IPS-15b (cell line): ENCODE results near the gene ZKSCAN1.
"Not testable (repeated sequence)": the region's sequence is repeated elsewhere in the genome, so short reads cannot be mapped to it uniquely, and the experiment has no call there.

Experiments used
- H3K27me3 ChIP-seq: one replicate; pipeline ENCODE4 v1.6.1; 2013; ENCODE audit warnings: low read length; ENCODE audit not compliant: control insufficient read depth, insufficient read depth
- H3K36me3 ChIP-seq: one replicate; pipeline ENCODE4 v1.6.1; 2013; ENCODE audit warnings: low read length; ENCODE audit not compliant: control insufficient read depth, insufficient read depth
- H3K4me1 ChIP-seq: one replicate; pipeline ENCODE4 v1.6.1; 2013; ENCODE audit warnings: mild to moderate bottlenecking, low read length; ENCODE audit not compliant: control insufficient read depth, insufficient read depth
- H3K4me3 ChIP-seq: one replicate; pipeline ENCODE4 v1.5.1; 2013; ENCODE audit warnings: low read depth, low read length
- H3K9ac ChIP-seq: one replicate; pipeline ENCODE4 v1.6.1; 2013; ENCODE audit warnings: low read depth, mild to moderate bottlenecking, low read length
- H3K9me3 ChIP-seq: one replicate; pipeline ENCODE4 v1.6.1; 2013; ENCODE audit warnings: mild to moderate bottlenecking, low read length; ENCODE audit not compliant: control insufficient read depth, insufficient read depth

ZKSCAN1 gene

DNA sequence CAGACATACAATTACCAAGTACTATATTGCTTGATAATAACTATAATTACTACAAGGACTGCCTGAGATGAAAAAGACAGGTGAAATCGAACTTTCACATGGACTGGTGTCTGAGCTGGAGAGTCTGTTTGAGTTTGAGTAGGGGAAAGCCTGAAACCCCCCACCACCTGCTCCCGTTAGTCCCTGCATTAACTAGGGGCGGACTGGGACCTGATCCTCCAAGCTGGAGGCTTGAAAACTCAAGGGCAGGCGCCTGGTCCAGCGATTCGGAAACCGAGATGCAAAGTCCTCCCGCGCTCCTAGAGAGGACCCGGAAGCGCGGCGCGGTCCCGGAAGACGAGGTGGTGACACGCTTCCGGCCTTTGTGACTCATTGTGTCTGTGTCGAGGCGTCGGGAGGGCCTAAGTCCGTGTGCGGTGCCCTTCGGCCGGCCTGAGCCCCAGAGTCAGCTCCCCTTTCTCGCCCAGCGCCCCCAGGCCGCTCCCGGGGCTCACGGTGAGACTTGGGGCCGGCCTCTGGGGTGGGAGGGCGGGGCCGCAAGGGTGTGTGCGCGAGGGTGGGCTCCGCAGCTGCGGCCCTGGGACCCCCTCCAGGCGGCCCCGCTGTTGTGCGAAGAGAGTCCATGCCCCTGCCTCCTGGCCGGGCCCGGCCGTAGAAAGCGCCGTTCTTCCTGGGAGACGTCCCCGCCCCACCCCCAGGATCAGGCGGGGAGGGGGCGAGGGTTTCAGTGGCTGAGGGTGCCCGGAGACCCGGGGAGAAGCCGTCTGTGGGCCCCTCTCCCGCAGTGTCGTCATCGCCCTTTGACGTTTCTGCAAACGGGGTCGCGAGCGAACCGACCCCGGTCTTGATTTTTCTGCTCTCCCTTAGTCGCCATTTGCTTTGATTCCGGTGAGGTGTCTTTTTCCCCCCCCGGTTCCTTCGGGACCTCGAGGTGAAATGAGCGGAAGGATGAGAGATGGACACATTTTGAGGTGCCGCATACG, at the start of gene ZKSCAN1:
TSS of gene ZKSCAN1 (plus strand) at position 365 of the 983 bp plus-strand sequence. CDS start 7,911 bp downstream, outside the sequence.
- peak within 1 kb of the TSS; percentile 92 for H3K4me3 ChIP-seq
- peaks cover 4% of the 10 kb centered on the region for H3K4me1 ChIP-seq

DNA sequence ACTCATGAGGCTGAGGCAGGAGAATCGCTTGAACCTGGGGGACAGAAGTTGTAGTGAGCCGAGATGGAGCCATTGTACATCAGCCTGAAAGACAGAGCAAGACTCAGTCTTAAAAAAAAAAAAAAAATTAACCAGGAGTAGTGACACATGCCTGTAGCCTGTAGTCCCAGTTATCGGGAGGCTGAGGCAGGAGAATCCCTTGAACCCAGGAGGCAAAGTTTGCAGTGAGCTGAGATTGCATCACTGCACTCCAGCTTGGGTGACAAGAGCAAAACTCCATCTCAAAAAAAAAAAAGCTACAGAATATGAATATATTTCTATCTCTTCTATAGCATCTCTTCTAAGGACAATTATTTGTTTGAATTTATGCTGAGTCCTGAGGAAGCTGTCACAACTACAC, 46.1 kb upstream of the ZKSCAN1 start:
- Histone ChIP-seq H3K4me3 (no peak overlapping the region), H3K9me3 (no peaks in the 10 kb centered on the region), H3K36me3 (no peaks in the 10 kb centered on the region), H3K9ac (no peak overlapping the region), H3K27me3 (no peaks in the 10 kb centered on the region), H3K4me1 (no peaks in the 10 kb centered on the region)

More for the DNA sequence above, at the start of gene ZKSCAN1:
- Histone ChIP-seq H3K9ac (peak within 1 kb of the TSS; percentile 94), H3K9me3 (no peaks in the 10 kb centered on the region), H3K36me3 (no peaks in the 10 kb centered on the region), H3K27me3 (no peaks in the 10 kb centered on the region)

DNA sequence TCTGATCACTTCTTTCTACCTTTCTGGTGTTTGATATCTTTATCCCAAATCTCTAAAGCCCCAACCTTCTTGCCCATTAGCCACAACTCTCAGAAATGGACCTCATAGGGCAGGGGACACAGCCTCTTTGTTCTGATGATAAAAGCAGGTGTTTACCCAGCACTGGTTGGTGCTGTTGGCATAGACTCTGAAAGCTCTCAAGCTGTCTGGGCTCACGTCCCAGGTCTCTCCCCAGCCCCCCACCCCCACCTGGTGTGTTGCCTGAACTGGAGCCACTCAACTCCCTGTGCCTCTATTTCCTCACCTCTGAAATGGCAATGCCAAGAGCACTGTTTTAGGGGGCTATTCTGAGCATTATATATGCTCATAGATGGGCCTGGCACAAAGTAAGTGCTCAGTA, 45.6 kb upstream of the ZKSCAN1 start:
- not testable (repeated sequence) for H3K9ac ChIP-seq, H3K4me1 ChIP-seq, H3K9me3 ChIP-seq

DNA sequence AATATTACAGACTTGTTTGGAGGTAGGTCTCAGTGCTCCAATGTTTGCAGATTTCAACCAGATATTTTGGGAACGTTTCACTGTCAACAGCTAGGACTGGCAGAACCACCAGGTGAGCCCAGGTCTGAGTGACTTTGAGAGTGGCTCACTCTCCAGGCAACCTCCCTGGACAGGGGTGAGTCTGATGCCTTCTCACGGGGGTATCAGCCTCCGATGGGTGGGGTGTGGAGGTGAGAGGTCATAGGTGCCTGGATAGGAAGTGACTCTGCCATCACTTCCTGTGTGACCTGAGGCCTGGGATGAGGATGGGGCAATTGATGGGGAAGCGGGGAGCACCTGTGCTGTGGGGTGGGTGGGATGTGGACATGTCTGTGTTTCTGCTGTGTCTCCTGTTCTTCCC, 44.2 kb upstream of the ZKSCAN1 start:
- Histone ChIP-seq H3K4me1 (no peaks in the 10 kb centered on the region), H3K9me3 (no peaks in the 10 kb centered on the region), H3K27me3 (no peaks in the 10 kb centered on the region), H3K4me3 (no peak overlapping the region), H3K9ac (no peak overlapping the region), H3K36me3 (no peaks in the 10 kb centered on the region)

More for the DNA sequence above, 45.6 kb upstream of the ZKSCAN1 start:
- H3K27me3 ChIP-seq, H3K4me3 ChIP-seq, H3K36me3 ChIP-seq: not testable (repeated sequence)

DNA sequence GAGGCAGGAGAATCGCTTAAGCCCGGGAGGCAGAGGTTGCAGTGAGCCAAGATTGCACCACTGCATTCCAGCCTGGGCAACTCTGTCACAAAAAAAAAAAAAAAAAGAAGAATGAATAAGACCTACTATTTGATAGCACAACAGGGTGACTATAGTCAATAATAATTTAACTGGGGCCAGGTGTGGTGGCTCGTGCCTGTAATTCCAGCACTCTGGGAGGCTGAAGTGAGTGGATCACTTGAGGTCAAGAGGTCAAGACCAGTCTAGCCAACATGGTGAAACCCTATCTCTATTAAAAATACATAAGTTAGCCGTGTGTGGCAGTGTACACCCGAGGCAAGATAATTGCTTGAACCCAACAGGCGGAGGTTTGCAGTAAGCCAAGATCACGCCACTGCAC, 41.6 kb upstream of the ZKSCAN1 start:
- H3K36me3 ChIP-seq, H3K4me3 ChIP-seq, H3K4me1 ChIP-seq, H3K9ac ChIP-seq, H3K27me3 ChIP-seq, H3K9me3 ChIP-seq: not testable (repeated sequence)

DNA sequence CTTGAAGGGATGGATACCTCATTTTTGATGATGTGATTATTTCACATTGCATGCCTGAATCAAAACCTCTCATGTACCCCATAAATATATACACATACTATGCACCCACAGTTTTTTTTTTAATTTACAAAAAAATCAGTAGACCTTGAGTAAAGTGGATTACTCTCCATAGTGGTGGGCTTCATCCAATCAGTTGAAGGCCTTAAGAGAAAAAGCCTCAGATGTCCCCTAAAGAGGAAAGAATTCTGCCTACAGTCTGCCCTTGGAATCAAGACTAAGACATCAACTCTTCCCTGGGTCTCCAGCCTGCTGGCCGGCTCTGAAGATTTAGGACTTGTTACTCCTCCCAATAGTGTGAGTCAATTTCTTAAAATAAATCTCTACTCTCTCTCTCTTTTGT, 40.7 kb upstream of the ZKSCAN1 start:
- Histone ChIP-seq H3K27me3 (no peaks in the 10 kb centered on the region), H3K9ac (no peak overlapping the region), H3K4me3 (no peak overlapping the region), H3K4me1 (peaks cover 2% of the 10 kb centered on the region), H3K36me3 (no peaks in the 10 kb centered on the region), H3K9me3 (no peaks in the 10 kb centered on the region)

DNA sequence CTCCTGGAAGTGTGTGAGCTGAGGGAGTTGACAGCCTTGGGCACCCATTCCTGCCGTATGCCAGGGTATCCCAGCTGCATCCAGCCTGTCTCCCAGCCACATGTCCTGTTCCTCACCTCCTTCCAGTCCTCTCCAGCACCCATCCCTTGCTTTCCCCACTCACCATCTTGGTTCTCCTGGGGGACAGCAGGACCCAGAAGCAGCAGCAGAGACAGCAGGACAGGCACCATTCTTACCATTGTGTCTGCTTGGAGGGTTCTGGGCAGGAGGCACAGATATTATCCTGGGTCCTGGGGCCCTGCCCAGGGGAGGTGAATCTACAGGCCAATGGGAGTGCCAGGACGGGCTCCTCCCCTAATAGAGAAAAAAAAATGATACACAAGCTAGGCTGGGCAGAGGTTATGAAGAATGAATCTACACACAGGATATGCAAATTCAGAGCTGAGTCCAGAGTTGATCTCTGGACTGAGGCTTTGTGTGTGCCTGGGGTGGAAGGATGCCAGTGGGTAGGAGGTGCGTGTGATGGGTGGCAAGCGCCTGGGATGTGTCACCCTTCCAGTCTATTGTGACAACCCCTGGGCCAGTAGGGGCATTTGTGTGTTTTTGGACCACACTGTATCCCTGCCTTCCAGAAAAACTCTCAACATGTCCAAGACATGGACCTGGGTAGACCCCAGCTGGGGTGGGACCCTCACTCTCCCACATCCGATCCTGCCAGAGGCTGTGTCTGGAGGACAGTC, 39.4 kb upstream of the ZKSCAN1 start, which contains the start of gene AZGP1:
TSS of gene AZGP1 (minus strand) at position 250 of the 740 bp plus-strand sequence. CDS start at position 239, 11 bp downstream.
- Histone ChIP-seq H3K36me3 (no peaks in the 10 kb centered on the region), H3K4me1 (peaks cover 2% of the 10 kb centered on the region), H3K4me3 (no peak within 1 kb of the TSS), H3K27me3 (no peaks in the 10 kb centered on the region), H3K9me3 (no peaks in the 10 kb centered on the region), H3K9ac (no peak within 1 kb of the TSS)

DNA sequence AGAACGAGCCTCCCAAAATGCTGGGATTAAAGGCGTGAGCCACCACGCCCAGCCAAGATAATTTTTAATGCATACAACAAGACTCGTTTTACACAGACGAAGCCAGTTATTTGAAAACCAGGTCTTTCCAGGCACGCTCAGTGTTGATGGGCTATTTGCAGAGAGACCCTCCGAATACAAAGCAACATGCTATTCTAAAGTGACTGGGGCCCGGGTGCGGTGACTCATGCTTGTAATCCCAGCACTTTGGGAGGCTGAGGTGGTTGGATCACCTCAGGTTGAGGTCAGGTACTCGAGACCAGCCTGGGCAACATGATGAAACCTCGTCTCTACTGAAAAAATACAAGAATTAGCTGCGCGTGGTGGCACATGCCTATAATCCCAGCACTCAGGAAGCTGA, 38.8 kb upstream of the ZKSCAN1 start:
- Histone ChIP-seq H3K9me3 (no peaks in the 10 kb centered on the region), H3K9ac (no peak overlapping the region), H3K27me3 (no peaks in the 10 kb centered on the region), H3K4me3 (no peak overlapping the region), H3K4me1 (peaks cover 2% of the 10 kb centered on the region), H3K36me3 (no peaks in the 10 kb centered on the region)

DNA sequence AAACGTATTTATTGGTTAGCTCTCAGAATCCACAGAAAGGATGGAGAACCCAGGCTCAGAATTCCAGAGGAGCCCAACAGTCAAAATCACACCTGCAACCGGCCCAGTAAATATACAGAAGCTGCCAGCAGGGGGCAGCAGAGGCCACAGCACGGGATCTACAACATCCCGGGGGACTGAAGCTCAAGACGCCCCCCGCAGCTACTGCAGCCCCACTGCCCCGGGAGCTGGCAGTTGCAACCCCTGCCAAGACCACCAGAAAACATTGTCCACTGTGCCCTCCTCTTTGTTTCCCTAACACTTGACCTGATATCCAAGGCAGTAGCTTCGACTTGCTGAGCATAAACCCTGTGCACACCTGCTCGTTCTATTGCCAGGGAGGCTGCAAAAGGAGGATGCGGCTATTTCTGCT, 35.6 kb upstream of the ZKSCAN1 start:
- not testable (repeated sequence) for H3K9me3 ChIP-seq, H3K4me3 ChIP-seq, H3K9ac ChIP-seq, H3K4me1 ChIP-seq, H3K36me3 ChIP-seq, H3K27me3 ChIP-seq

DNA sequence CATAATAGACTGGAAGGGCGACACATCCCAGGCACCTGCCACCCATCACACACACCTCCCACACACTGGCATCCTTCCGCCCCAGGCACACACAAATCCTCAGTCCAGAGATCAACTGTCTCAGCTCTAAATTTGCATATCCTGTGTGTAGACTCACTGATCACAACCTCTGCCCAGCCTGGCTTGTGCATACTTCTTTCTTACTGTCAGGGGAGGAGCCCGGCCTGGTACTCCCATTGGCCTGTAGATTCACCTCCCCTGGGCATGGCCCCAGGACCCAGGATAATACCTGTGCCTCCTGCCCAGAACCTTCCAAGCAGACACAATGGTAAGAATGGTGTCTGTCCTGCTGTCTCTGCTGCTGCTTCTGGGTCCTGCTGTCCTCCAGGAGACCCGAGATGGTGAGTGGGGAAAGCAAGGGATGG, 34.9 kb upstream of the ZKSCAN1 start:
- H3K36me3 ChIP-seq, H3K9me3 ChIP-seq, H3K9ac ChIP-seq, H3K4me1 ChIP-seq, H3K4me3 ChIP-seq, H3K27me3 ChIP-seq: not testable (repeated sequence)

DNA sequence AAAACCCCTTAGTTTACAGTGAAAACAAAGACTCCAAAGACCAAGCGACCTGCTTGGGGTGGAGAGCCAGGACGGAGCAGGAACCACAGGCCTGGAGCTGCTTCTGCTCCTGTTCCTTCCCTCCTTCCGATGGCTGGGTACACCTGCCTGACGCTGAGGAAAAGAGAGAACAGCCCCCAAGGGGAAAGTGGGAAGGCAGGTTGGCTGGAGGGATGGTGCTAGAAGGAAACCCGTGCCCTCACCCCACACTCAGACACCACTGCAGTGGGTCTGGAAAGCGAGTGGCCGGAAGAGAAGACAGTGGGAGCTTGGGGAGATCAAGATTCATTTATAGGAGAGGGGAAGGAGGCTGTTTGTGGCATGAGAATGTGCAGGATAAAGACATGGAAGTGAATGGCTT, 34.3 kb upstream of the ZKSCAN1 start:
- H3K4me3 ChIP-seq, H3K36me3 ChIP-seq, H3K9me3 ChIP-seq, H3K9ac ChIP-seq, H3K27me3 ChIP-seq, H3K4me1 ChIP-seq: not testable (repeated sequence)

DNA sequence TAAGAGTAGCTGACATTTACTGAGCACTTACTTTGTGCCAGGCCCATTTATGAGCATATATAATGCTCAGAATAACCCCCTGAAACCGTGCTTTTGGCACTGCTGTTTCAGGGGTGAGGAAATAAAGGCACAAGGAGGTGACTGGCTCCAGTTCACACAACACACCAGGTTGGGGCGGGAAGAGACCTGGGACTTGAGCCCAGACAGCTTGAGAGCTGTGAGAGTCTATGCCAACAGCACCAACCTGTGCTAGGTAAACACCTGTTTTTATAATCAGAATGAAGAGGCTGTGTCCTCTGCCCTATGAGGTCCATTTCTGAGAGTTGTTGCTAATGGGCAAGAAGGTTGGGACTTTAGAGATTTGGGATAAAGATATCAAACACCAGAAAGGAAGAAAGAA, 30.8 kb upstream of the ZKSCAN1 start:
- Histone ChIP-seq H3K4me1 (no peaks in the 10 kb centered on the region), H3K4me3 (no peak overlapping the region), H3K27me3 (no peaks in the 10 kb centered on the region), H3K36me3 (no peaks in the 10 kb centered on the region), H3K9ac (no peak overlapping the region), H3K9me3 (no peaks in the 10 kb centered on the region)
